ENCODE measurements around the gene GALNT2.

The GALNT2 gene

DNA sequence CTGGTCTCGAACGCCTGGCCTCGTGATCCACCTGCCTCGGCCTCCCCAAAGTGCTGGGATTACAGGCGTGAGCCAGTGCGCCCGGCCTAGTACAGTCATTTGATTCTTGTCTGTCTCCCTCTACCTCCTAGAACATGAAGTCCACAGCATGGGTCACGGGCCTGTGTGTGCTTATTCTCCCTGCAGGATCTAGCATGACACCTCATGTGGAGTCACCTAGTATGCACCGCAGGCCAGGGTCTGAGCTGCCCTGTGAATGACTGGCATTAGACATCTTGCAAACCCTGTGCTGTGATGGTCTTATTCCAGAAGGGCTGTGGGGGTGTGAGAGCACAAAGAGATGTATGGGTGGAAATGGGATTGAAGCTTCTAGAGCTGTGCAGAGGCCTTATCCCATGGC, 133.2 kb downstream of the GALNT2 start:
- no peak for TF ChIP-seq BACH2 (CRISPR knock-in tag; IDR thresholded peaks at IDR 0.05; ENCODE audit: borderline replicate concordance)
- TF ChIP-seq POU6F1 (CRISPR knock-in tag; IDR thresholded peaks at IDR 0.05; ENCODE audit: borderline replicate concordance, low read depth): no peak
- TF ChIP-seq OSR1 (CRISPR knock-in tag; IDR thresholded peaks at IDR 0.05): no peak
- TF ChIP-seq, protein P1, sequence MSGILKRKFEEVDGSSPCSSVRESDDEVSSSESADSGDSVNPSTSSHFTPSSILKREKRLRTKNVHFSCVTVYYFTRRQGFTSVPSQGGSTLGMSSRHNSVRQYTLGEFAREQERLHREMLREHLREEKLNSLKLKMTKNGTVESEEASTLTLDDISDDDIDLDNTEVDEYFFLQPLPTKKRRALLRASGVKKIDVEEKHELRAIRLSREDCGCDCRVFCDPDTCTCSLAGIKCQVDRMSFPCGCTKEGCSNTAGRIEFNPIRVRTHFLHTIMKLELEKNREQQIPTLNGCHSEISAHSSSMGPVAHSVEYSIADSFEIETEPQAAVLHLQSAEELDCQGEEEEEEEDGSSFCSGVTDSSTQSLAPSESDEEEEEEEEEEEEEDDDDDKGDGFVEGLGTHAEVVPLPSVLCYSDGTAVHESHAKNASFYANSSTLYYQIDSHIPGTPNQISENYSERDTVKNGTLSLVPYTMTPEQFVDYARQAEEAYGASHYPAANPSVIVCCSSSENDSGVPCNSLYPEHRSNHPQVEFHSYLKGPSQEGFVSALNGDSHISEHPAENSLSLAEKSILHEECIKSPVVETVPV (CRISPR knock-in tag; IDR thresholded peaks at IDR 0.05): no peak
- TF ChIP-seq ZNF8 (CRISPR knock-in tag; IDR thresholded peaks at IDR 0.05): no peak
- no peak for TF ChIP-seq SNAI2 (CRISPR knock-in tag; IDR thresholded peaks at IDR 0.05)
- no peak for TF ChIP-seq ISL1 (CRISPR knock-in tag; IDR thresholded peaks at IDR 0.05)
- no peak for TF ChIP-seq ZC3H10 (CRISPR knock-in tag; IDR thresholded peaks at IDR 0.05)
- no peak for TF ChIP-seq RARB (CRISPR knock-in tag; IDR thresholded peaks at IDR 0.05)
- no peak for TF ChIP-seq CSDC2 (CRISPR knock-in tag; IDR thresholded peaks at IDR 0.05)
- no peak for TF ChIP-seq GLIS3 (CRISPR knock-in tag; IDR thresholded peaks at IDR 0.05)
- TF ChIP-seq ARNTL (CRISPR knock-in tag; IDR thresholded peaks at IDR 0.05; ENCODE audit: borderline replicate concordance, low read depth): no peak
- TF ChIP-seq, protein P2, sequence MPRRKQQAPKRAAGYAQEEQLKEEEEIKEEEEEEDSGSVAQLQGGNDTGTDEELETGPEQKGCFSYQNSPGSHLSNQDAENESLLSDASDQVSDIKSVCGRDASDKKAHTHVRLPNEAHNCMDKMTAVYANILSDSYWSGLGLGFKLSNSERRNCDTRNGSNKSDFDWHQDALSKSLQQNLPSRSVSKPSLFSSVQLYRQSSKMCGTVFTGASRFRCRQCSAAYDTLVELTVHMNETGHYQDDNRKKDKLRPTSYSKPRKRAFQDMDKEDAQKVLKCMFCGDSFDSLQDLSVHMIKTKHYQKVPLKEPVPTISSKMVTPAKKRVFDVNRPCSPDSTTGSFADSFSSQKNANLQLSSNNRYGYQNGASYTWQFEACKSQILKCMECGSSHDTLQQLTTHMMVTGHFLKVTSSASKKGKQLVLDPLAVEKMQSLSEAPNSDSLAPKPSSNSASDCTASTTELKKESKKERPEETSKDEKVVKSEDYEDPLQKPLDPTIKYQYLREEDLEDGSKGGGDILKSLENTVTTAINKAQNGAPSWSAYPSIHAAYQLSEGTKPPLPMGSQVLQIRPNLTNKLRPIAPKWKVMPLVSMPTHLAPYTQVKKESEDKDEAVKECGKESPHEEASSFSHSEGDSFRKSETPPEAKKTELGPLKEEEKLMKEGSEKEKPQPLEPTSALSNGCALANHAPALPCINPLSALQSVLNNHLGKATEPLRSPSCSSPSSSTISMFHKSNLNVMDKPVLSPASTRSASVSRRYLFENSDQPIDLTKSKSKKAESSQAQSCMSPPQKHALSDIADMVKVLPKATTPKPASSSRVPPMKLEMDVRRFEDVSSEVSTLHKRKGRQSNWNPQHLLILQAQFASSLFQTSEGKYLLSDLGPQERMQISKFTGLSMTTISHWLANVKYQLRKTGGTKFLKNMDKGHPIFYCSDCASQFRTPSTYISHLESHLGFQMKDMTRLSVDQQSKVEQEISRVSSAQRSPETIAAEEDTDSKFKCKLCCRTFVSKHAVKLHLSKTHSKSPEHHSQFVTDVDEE (CRISPR knock-in tag; IDR thresholded peaks at IDR 0.05): no peak
- no peak for TF ChIP-seq ZNF70 (CRISPR knock-in tag; IDR thresholded peaks at IDR 0.05)
- TF ChIP-seq ESRRG (CRISPR knock-in tag; IDR thresholded peaks at IDR 0.05): no peak
- TF ChIP-seq PATZ1 (CRISPR knock-in tag; IDR thresholded peaks at IDR 0.05; ENCODE audit: borderline replicate concordance): no peak
- TF ChIP-seq ZNF565 (CRISPR knock-in tag; conservative IDR thresholded peaks at IDR 0.05; ENCODE audit: low read depth): no peak
- no peak for TF ChIP-seq CREB5 (CRISPR knock-in tag; IDR thresholded peaks at IDR 0.05; ENCODE audit: low read depth)
- no peak for TF ChIP-seq ZFP30 (CRISPR knock-in tag; IDR thresholded peaks at IDR 0.05)

GRCh38 chr1:230201445-230201844, 134.4 kb downstream of the GALNT2 start:
- TF ChIP-seq CREB5 (CRISPR knock-in tag; IDR thresholded peaks at IDR 0.05; ENCODE audit: low read depth): no peak
- TF ChIP-seq, protein P1 (CRISPR knock-in tag; IDR thresholded peaks at IDR 0.05): no peak
- TF ChIP-seq RARB (CRISPR knock-in tag; IDR thresholded peaks at IDR 0.05): no peak
- no peak for TF ChIP-seq ISL1 (CRISPR knock-in tag; IDR thresholded peaks at IDR 0.05)
- TF ChIP-seq TOX (CRISPR knock-in tag; IDR thresholded peaks at IDR 0.05; ENCODE audit: borderline replicate concordance): no peak
- TF ChIP-seq ZC3H10 (CRISPR knock-in tag; IDR thresholded peaks at IDR 0.05): no peak
- no peak for TF ChIP-seq SNAI2 (CRISPR knock-in tag; IDR thresholded peaks at IDR 0.05)
- no peak for TF ChIP-seq ZFP3 (CRISPR knock-in tag; IDR thresholded peaks at IDR 0.05)
- TF ChIP-seq ZFP30 (CRISPR knock-in tag; IDR thresholded peaks at IDR 0.05): no peak
- ATAC-seq: no peak

More for the DNA sequence above, 133.2 kb downstream of the GALNT2 start:
- no peak for ATAC-seq
